Upper lobe of right lung (tissue), 1 donor: ENCODE measurements around the gene SCMH1. TPM values are rescaled to one million over a fixed set of nuclear protein-coding genes. Genes with fewer than 3 reads are reported as not detected.
A peak's percentile ranks its signal among the peaks of the same experiment; 100 is the strongest.

Experiments
- ATAC-seq: fragments of 200-7000 bp; cut with Tn5 transposase; one replicate; pipeline ENCODE4 v1.9.1; 2020; ENCODE audit warnings: mild to moderate bottlenecking, moderate library complexity
- DNase-seq: peaks from one replicate; pipeline ENCODE4 v3.0.0-alpha.2; 2020
- H3K27ac ChIP-seq: fragments of 200-600 bp; one replicate; pipeline ENCODE4 v1.8.0; 2022
- H3K27me3 ChIP-seq: fragments of 200-600 bp; one replicate; pipeline ENCODE4 v1.8.0; 2022; ENCODE audit warnings: mild to moderate bottlenecking
- H3K36me3 ChIP-seq: fragments of 200-600 bp; one replicate; pipeline ENCODE4 v1.8.0; 2022
- H3K4me1 ChIP-seq: fragments of 200-600 bp; one replicate; pipeline ENCODE4 v1.8.0; 2022
- H3K4me3 ChIP-seq: fragments of 200-600 bp; one replicate; pipeline ENCODE4 v1.8.0; 2022; ENCODE audit warnings: mild to moderate bottlenecking
- H3K9me3 ChIP-seq: fragments of 200-600 bp; one replicate; pipeline ENCODE4 v1.8.0; 2022
- intact Hi-C: fragments of 100-400 bp; cut with DNase I; formaldehyde crosslinking; loops from one replicate; pipeline ENCODE4 v1.11.0; 2022
- total RNA-seq: library from RNA; stranded (reverse); fragmentation: NEBNext Ultra II Directional; extraction: Animal tissue kit (Norgen Biotek cat#: 25700); gene quantifications from one replicate; pipeline ENCODE4 v1.2.1, GENCODE V29; 2021
- TF ChIP-seq, protein P1 (sequence below): fragments of 200-600 bp; IDR thresholded peaks from one replicate; pipeline ENCODE4 v1.8.0; 2022; ENCODE audit warnings: antibody characterized with exemption
- donor health status: DM: no; HTN: yes; CAD: no; lungs with severe emphysema.

The SCMH1 gene
- total RNA-seq, 1 donor from 2014 or later: 37.2 TPM

- H3K4me3 ChIP-seq: no peak overlapping the region
- no peak overlapping the region for H3K27ac ChIP-seq
- H3K27me3 ChIP-seq: no peaks in the 10 kb centered on the region
- no peaks in the 10 kb centered on the region for H3K9me3 ChIP-seq
- no peak for ATAC-seq
- TF ChIP-seq, protein P1, sequence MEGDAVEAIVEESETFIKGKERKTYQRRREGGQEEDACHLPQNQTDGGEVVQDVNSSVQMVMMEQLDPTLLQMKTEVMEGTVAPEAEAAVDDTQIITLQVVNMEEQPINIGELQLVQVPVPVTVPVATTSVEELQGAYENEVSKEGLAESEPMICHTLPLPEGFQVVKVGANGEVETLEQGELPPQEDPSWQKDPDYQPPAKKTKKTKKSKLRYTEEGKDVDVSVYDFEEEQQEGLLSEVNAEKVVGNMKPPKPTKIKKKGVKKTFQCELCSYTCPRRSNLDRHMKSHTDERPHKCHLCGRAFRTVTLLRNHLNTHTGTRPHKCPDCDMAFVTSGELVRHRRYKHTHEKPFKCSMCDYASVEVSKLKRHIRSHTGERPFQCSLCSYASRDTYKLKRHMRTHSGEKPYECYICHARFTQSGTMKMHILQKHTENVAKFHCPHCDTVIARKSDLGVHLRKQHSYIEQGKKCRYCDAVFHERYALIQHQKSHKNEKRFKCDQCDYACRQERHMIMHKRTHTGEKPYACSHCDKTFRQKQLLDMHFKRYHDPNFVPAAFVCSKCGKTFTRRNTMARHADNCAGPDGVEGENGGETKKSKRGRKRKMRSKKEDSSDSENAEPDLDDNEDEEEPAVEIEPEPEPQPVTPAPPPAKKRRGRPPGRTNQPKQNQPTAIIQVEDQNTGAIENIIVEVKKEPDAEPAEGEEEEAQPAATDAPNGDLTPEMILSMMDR: no peak
- H3K36me3 ChIP-seq: peaks cover 20% of the 10 kb centered on the region
- DNase-seq: no peak
- intact Hi-C loops: no loop called here
- peaks cover 6% of the 10 kb centered on the region for H3K4me1 ChIP-seq
Observed at GRCh38 chr1:41025979-41026819, 215.9 kb downstream of the SCMH1 start.

GRCh38 chr1:41024953-41025352 is 217.2 kb downstream of the SCMH1 start:
- Histone ChIP-seq H3K27me3 (no peaks in the 10 kb centered on the region), H3K4me3 (no peak overlapping the region), H3K9me3 (no peaks in the 10 kb centered on the region), H3K36me3 (peaks cover 8% of the 10 kb centered on the region), H3K4me1 (peaks cover 6% of the 10 kb centered on the region), H3K27ac (no peak overlapping the region)
- TF ChIP-seq, protein P1: no peak
- no peak for DNase-seq
- ATAC-seq: no peak
- intact Hi-C loops: no loop called here

GRCh38 chr1:41023279-41023990 is 218.7 kb downstream of the SCMH1 start:
- Histone ChIP-seq H3K4me3 (no peak overlapping the region), H3K9me3 (no peaks in the 10 kb centered on the region), H3K36me3 (peaks cover 7% of the 10 kb centered on the region), H3K27me3 (no peaks in the 10 kb centered on the region), H3K4me1 (peaks cover 10% of the 10 kb centered on the region), H3K27ac (no peak overlapping the region)
- ATAC-seq (no peak), DNase-seq (no peak)
- TF ChIP-seq, protein P1: no peak
- intact Hi-C loops: no loop called here

GRCh38 chr1:41022424-41022823 is 219.7 kb downstream of the SCMH1 start:
- no peak for ATAC-seq
- no peak overlapping the region for H3K27ac ChIP-seq
- TF ChIP-seq, protein P1: no peak
- no peaks in the 10 kb centered on the region for H3K36me3 ChIP-seq
- no peak for DNase-seq
- intact Hi-C loops: no loop called here
- H3K9me3 ChIP-seq: no peaks in the 10 kb centered on the region
- H3K27me3 ChIP-seq: no peaks in the 10 kb centered on the region
- H3K4me1 ChIP-seq: peaks cover 10% of the 10 kb centered on the region
- no peak overlapping the region for H3K4me3 ChIP-seq

DNA sequence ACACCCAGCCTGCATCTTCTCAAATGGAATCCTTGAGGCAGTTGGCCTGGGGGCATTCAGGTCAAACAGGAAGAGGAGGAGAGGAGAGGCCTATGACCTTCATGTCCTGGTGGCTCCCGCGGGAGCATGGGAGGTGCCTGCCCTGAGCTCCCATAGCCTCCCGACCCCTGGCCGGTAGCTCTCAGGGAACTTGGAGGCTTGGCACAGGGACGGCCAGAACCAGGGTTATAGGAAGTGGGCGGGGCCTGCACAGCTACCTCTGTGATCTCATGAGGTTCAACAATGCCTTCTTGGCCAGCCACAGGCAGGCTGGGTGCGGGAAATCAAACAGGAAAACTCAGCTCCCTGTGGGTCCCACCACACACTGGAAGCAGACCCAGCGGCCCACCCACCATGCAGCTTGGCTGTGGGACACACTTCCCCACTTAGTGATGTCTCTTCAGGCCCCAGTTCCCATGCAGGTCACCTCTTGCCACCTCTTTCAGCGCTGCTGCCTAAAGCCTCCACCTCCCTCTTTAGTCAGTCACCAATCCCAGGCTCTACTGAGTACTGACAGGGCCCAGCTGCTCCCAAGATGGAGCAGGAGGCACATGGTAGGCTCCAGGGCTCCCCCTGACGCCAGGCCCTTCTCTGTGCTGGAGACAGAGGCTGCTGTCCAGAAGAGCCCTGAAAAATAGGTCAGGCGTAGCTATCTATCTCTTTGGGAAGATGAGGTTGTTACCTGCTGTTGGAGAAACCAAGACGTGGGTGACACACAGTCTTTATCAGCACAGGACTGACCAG is 220.4 kb downstream of the SCMH1 start, which contains the start of gene SLFNL1:
Gene SLFNL1 (minus strand): TSS at position 200 of the 783 bp plus-strand sequence. CDS start 1,065 bp downstream, outside the sequence.
- no peak for ATAC-seq
- TF ChIP-seq, protein P1: no peak
- Histone ChIP-seq H3K4me1 (peaks cover 10% of the 10 kb centered on the region), H3K27me3 (no peaks in the 10 kb centered on the region), H3K27ac (peak within 1 kb of the TSS; percentile 47), H3K9me3 (no peaks in the 10 kb centered on the region), H3K36me3 (no peaks in the 10 kb centered on the region), H3K4me3 (no peak within 1 kb of the TSS)
- intact Hi-C loops: no loop called here
- no peak for DNase-seq
